ENCODE data around the gene VEZF1. TPM values are rescaled to one million over a fixed set of nuclear protein-coding genes. Genes with fewer than 3 reads are reported as not detected.
A peak's percentile ranks its signal among the peaks of the same experiment; 100 is the strongest.

The VEZF1 gene
- polyA plus RNA-seq, 2 of the 4 experiments (the other 2 are of a cell fraction), result 50.3 to 57.7 TPM

DNA sequence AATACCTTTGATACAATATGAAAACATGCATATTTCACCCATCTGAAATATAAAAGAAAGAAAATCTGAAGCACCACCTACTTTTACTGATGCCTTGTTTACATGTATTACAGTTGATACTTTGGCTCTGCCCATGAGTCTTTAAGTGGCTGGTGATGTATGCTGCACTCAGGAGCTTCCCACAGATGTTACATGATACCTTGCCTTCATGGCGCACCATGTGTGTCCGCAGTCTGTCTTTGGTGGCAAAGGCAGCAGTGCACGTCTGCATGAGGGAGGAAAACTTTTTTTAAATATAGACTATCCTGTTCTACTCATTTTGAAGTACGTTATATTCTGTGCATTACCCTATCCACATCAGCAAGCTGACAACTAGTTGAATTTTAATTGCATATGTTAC, 7.5 kb downstream of the VEZF1 start:
- H3K27ac ChIP-seq, result no peak overlapping the region
- DNase-seq (ENCODE audit: low read depth in 1 of 2, low spot score in 1 of 2) (no peak), FAIRE-seq (peak; percentile 39), ATAC-seq (no peak)
- H3K4me2 ChIP-seq, result no peak overlapping the region
- ChIA-PET CTCF (interaction anchor here (0.6 to 22.5 kb wide), 10 partner anchors 9 to 379 kb away, joined by 3 to 386 read pairs (median 4); partner anchors contain the start of genes CUEDC1 and SRSF1), POLR2A (no interaction called here)
- H3K4me3 ChIP-seq, result no peak overlapping the region
- TF ChIP-seq CBX2 (IDR thresholded peaks at IDR 0.05; ENCODE audit: borderline replicate concordance, low read depth) (no peak), HOXB13 (CRISPR knock-in tag; IDR thresholded peaks at IDR 0.05; ENCODE audit: low read depth) (no peak), TFCP2L1 (CRISPR knock-in tag; IDR thresholded peaks at IDR 0.05) (no peak), ZSCAN20 (CRISPR knock-in tag; IDR thresholded peaks at IDR 0.05) (no peak), HEYL (CRISPR knock-in tag; IDR thresholded peaks at IDR 0.05) (no peak), JUN (IDR thresholded peaks at IDR 0.05) (no peak), CHD2 (IDR thresholded peaks at IDR 0.05; ENCODE audit: low read length, partially characterized antibody) (no peak), NR3C1 (IDR thresholded peaks at IDR 0.05) (no peak), FOSL2 (IDR thresholded peaks at IDR 0.05) (no peak), FOSL2 (CRISPR knock-in tag; IDR thresholded peaks at IDR 0.05) (no peak), MAZ (IDR thresholded peaks at IDR 0.05; ENCODE audit: borderline replicate concordance, low read depth, low read length) (no peak), EHF (CRISPR knock-in tag; IDR thresholded peaks at IDR 0.05) (no peak), FOSB (CRISPR knock-in tag; IDR thresholded peaks at IDR 0.05) (no peak), RARB (CRISPR knock-in tag; IDR thresholded peaks at IDR 0.05) (no peak), HOXB5 (CRISPR knock-in tag; IDR thresholded peaks at IDR 0.05) (no peak)
- TF ChIP-seq, protein P1, sequence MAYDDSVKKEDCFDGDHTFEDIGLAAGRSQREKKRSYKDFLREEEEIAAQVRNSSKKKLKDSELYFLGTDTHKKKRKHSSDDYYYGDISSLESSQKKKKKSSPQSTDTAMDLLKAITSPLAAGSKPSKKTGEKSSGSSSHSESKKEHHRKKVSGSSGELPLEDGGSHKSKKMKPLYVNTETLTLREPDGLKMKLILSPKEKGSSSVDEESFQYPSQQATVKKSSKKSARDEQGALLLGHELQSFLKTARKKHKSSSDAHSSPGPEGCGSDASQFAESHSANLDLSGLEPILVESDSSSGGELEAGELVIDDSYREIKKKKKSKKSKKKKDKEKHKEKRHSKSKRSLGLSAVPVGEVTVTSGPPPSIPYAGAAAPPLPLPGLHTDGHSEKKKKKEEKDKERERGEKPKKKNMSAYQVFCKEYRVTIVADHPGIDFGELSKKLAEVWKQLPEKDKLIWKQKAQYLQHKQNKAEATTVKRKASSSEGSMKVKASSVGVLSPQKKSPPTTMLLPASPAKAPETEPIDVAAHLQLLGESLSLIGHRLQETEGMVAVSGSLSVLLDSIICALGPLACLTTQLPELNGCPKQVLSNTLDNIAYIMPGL (CRISPR knock-in tag; IDR thresholded peaks at IDR 0.05; ENCODE audit: borderline replicate concordance), result no peak
- 91% methylated on average over 4 of the region's 4 CpGs for WGBS (ENCODE audit: missing lambda C conversion rate)
- peaks cover 70% of the 10 kb centered on the region for H3K4me1 ChIP-seq
- no peaks in the 10 kb centered on the region for H3K9me3 ChIP-seq

DNA sequence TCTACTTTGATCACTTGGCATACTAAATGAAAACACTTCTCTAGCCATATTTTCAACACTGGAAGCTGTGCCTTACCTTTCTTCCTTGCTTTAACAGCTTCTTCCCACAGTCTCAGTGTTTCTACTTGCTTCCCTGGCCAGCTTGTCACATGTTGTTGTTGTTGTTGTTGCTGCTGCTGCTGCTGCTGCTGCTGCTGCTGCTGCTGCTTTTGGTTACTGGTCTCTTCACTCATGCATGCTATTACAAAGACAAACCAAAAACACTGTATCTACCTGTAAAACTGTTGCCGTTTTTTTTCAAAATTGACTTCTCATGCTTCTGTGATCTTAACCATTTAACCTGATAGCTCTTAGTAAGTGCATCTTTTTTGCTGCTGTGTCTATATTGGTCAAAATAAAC, 9.0 kb downstream of the VEZF1 start:
- no peak overlapping the region for H3K4me3 ChIP-seq
- ChIA-PET POLR2A (interaction anchor here (0.7 to 1.2 kb wide), 3 partner anchors 78 to 257 kb away, joined by 3 to 4 read pairs (median 3); no protein-coding TSS in a partner anchor), CTCF (interaction anchor here (0.7 to 22.5 kb wide), 7 partner anchors 23 to 990 kb away, joined by 3 to 386 read pairs (median 3); partner anchors contain the start of genes CUEDC1 and SRSF1)
- TF ChIP-seq, protein P2, sequence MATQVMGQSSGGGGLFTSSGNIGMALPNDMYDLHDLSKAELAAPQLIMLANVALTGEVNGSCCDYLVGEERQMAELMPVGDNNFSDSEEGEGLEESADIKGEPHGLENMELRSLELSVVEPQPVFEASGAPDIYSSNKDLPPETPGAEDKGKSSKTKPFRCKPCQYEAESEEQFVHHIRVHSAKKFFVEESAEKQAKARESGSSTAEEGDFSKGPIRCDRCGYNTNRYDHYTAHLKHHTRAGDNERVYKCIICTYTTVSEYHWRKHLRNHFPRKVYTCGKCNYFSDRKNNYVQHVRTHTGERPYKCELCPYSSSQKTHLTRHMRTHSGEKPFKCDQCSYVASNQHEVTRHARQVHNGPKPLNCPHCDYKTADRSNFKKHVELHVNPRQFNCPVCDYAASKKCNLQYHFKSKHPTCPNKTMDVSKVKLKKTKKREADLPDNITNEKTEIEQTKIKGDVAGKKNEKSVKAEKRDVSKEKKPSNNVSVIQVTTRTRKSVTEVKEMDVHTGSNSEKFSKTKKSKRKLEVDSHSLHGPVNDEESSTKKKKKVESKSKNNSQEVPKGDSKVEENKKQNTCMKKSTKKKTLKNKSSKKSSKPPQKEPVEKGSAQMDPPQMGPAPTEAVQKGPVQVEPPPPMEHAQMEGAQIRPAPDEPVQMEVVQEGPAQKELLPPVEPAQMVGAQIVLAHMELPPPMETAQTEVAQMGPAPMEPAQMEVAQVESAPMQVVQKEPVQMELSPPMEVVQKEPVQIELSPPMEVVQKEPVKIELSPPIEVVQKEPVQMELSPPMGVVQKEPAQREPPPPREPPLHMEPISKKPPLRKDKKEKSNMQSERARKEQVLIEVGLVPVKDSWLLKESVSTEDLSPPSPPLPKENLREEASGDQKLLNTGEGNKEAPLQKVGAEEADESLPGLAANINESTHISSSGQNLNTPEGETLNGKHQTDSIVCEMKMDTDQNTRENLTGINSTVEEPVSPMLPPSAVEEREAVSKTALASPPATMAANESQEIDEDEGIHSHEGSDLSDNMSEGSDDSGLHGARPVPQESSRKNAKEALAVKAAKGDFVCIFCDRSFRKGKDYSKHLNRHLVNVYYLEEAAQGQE (IDR thresholded peaks at IDR 0.05), result no peak
- TF ChIP-seq TFCP2L1 (CRISPR knock-in tag; IDR thresholded peaks at IDR 0.05) (no peak), ZC3H11A (IDR thresholded peaks at IDR 0.05) (no peak)
- TF ChIP-seq, protein P3, sequence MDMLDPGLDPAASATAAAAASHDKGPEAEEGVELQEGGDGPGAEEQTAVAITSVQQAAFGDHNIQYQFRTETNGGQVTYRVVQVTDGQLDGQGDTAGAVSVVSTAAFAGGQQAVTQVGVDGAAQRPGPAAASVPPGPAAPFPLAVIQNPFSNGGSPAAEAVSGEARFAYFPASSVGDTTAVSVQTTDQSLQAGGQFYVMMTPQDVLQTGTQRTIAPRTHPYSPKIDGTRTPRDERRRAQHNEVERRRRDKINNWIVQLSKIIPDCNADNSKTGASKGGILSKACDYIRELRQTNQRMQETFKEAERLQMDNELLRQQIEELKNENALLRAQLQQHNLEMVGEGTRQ (IDR thresholded peaks at IDR 0.05), result no peak
- FAIRE-seq, result no peak
- H3K4me1 ChIP-seq, result peaks cover 70% of the 10 kb centered on the region
- no peak for DNase-seq (ENCODE audit: low read depth in 1 of 2, low spot score in 1 of 2)
- WGBS (ENCODE audit: missing lambda C conversion rate), result 23% methylated on average over 1 of the region's 1 CpG
- no peaks in the 10 kb centered on the region for H3K9me3 ChIP-seq
- H3K4me2 ChIP-seq, result no peak overlapping the region
- peak overlapping the region in 1 of 2 experiments; percentile 20; a peak in 1 of 6 replicates for H3K27ac ChIP-seq
- ATAC-seq, result no peak

All from A549 (cell line).